Keratinocyte (primary cell): ENCODE measurements around the gene PEPD. TPM values are rescaled to one million over a fixed set of nuclear protein-coding genes. Genes with fewer than 3 reads are reported as not detected.

ENCODE experiments used
- DNase-seq: peaks from one replicate; pipeline ENCODE4 v3.0.0-alpha.2; 2011; ENCODE audit warnings: low read depth, missing footprints, low spot score
- FAIRE-seq: peaks from 2 replicates; lab custom pipeline; 2011; peaks lifted over from hg19 to GRCh38; lab: Jason Lieb, UNC
- H2AFZ ChIP-seq: 2 replicates; pipeline ENCODE4 v1.6.0; 2012; ENCODE audit warnings: low read length, control low read depth, inconsistent platforms; ENCODE audit not compliant: control insufficient read depth
- H3K27ac ChIP-seq: 2 replicates; pipeline ENCODE4 v1.5.1; 2011; ENCODE audit warnings: low read length; ENCODE audit not compliant: control insufficient read depth, insufficient read depth
- H3K27me3 ChIP-seq: 3 replicates; pipeline ENCODE4 v1.6.0; 2011; ENCODE audit warnings: low read length; ENCODE audit not compliant: control insufficient read depth, insufficient read depth; ENCODE audit errors: extremely low read depth
- H3K36me3 ChIP-seq, 2 experiments: 2 replicates in 1 of 2; 3 replicates in 1 of 2; pipeline ENCODE4 v1.5.1; 2011; ENCODE audit warnings: low read length in 2 of 2, mild to moderate bottlenecking in 1 of 2; ENCODE audit not compliant: control insufficient read depth in 2 of 2, insufficient read depth in 2 of 2; ENCODE audit errors: extremely low read depth in 1 of 2
- H3K4me1 ChIP-seq: 3 replicates; pipeline ENCODE4 v1.5.1; 2011; ENCODE audit warnings: low read length; ENCODE audit not compliant: control insufficient read depth, insufficient read depth; ENCODE audit errors: extremely low read depth
- H3K4me2 ChIP-seq: 3 replicates; pipeline ENCODE4 v1.6.0; 2011; ENCODE audit warnings: low read depth, low read length; ENCODE audit not compliant: control insufficient read depth, insufficient read depth; ENCODE audit errors: extremely low read depth
- H3K4me3 ChIP-seq, 3 experiments: fragments of 200-600 bp in 1 of 3; sonication (generic) in 1 of 3; 2 replicates in 2 of 3; 3 replicates in 1 of 3; pipeline ENCODE4 v1.5.1; 2011 to 2016; ENCODE audit warnings: low read length in 3 of 3, mild to moderate bottlenecking in 3 of 3, control low read depth in 2 of 3, inconsistent platforms in 1 of 3, low read depth in 1 of 3, mixed read lengths in 1 of 3, mixed run types in 1 of 3, moderate library complexity in 1 of 3; ENCODE audit not compliant: control insufficient read depth in 2 of 3, insufficient read depth in 2 of 3; ENCODE audit errors: extremely low read depth in 1 of 3
- H3K79me2 ChIP-seq: 2 replicates; pipeline ENCODE4 v1.6.0; 2012; ENCODE audit warnings: low read length; ENCODE audit not compliant: control insufficient read depth, insufficient read depth
- H3K9ac ChIP-seq: 3 replicates; pipeline ENCODE4 v1.6.0; 2011; ENCODE audit warnings: low read length; ENCODE audit not compliant: control insufficient read depth, insufficient read depth; ENCODE audit errors: extremely low read depth
- H3K9me1 ChIP-seq: 3 replicates; pipeline ENCODE4 v1.6.0; 2011; ENCODE audit warnings: low read length; ENCODE audit not compliant: control insufficient read depth, insufficient read depth; ENCODE audit errors: extremely low read depth
- H3K9me3 ChIP-seq: 2 replicates; pipeline ENCODE4 v1.5.1; 2012; ENCODE audit warnings: low read depth, low read length; ENCODE audit not compliant: control insufficient read depth
- H4K20me1 ChIP-seq: 3 replicates; pipeline ENCODE4 v1.6.0; 2011; ENCODE audit warnings: low read length; ENCODE audit not compliant: control insufficient read depth, insufficient read depth; ENCODE audit errors: extremely low read depth
- EZH2 ChIP-seq: IDR thresholded peaks from one replicate; pipeline ENCODE4 v1.6.1; 2012; ENCODE audit warnings: inconsistent platforms, mild to moderate bottlenecking, low read length, moderate library complexity
- dilution Hi-C: fragments of 300-500 bp; cut with MboI; formaldehyde crosslinking; loops from one replicate; pipeline ENCODE4 v1.7.0; 2020; ENCODE audit warnings: low sequenced_read_pairs; ENCODE audit not compliant: extremely low pct_ligation_motif_present
- polyA plus RNA-seq, 5 experiments: library from polyadenylated mRNA; depleted of rRNA in 3 of 5; stranded (reverse) in 3 of 5; stranded (forward) in 1 of 5; unstranded in 1 of 5; fragments of >200 nt; gene quantifications; 1 replicate in 1 of 5; 2 replicates in 3 of 5; 3 replicates in 1 of 5; pipeline versions ENCODE4 v1.2.1 to v1.2.3, GENCODE V29; 2011 to 2012; ENCODE audit warnings: missing spikeins in 2 of 5, low read depth in 1 of 5, low replicate concordance in 1 of 5
- TF ChIP-seq, protein P1 (sequence below), 3 experiments: IDR thresholded peaks in 1 of 3; conservative IDR thresholded peaks in 1 of 3; optimal IDR thresholded peaks in 1 of 3; 2 replicates in 2 of 3; 3 replicates in 1 of 3; pipeline versions ENCODE3 to v1.5.1; 2011; ENCODE audit warnings: low read length in 3 of 3, mild to moderate bottlenecking in 3 of 3, moderate library complexity in 2 of 3, control low read depth in 1 of 3, inconsistent platforms in 1 of 3; ENCODE audit not compliant: insufficient read depth in 2 of 3; ENCODE audit errors: extremely low read depth in 1 of 3

Gene PEPD
- polyA plus RNA-seq, 1 donor (not counting 4 experiments of a cell fraction or from before 2014, with no cell fraction given): 36.9 TPM

DNA sequence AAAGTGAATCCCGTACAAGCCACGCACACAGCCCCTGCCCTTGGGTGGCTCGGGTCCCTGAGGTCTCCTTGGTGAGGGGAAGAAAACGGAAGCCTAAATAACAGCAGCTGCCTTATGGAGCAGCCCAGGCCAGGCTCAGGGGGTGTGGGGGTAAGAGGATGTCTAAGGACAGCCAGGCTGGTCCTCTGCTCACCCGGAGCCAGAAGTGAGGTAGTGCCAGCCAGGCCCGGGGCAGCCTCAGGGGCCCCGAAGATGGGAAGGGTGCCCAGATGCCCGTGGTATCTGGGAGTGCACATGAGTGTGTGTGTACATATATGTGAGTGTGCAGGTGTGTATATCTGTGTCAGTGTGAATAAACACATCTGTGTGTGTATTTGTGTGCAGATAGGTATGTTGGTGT is 38.4 kb upstream of the PEPD start:
- no peaks in the 10 kb centered on the region for H3K9me1 ChIP-seq
- H3K27me3 ChIP-seq: peaks cover 18% of the 10 kb centered on the region
- H3K79me2 ChIP-seq: no peaks in the 10 kb centered on the region
- H2AFZ ChIP-seq: no peak overlapping the region
- H3K36me3 ChIP-seq: no peaks in the 10 kb centered on the region
- no peak overlapping the region for H3K4me3 ChIP-seq
- no peaks in the 10 kb centered on the region for H4K20me1 ChIP-seq
- no peak overlapping the region for H3K27ac ChIP-seq
- no peak overlapping the region for H3K9ac ChIP-seq
- TF ChIP-seq, protein P1, sequence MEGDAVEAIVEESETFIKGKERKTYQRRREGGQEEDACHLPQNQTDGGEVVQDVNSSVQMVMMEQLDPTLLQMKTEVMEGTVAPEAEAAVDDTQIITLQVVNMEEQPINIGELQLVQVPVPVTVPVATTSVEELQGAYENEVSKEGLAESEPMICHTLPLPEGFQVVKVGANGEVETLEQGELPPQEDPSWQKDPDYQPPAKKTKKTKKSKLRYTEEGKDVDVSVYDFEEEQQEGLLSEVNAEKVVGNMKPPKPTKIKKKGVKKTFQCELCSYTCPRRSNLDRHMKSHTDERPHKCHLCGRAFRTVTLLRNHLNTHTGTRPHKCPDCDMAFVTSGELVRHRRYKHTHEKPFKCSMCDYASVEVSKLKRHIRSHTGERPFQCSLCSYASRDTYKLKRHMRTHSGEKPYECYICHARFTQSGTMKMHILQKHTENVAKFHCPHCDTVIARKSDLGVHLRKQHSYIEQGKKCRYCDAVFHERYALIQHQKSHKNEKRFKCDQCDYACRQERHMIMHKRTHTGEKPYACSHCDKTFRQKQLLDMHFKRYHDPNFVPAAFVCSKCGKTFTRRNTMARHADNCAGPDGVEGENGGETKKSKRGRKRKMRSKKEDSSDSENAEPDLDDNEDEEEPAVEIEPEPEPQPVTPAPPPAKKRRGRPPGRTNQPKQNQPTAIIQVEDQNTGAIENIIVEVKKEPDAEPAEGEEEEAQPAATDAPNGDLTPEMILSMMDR (optimal IDR thresholded peaks at IDR 0.05 in 1 of 3, IDR thresholded peaks at IDR 0.05 in 1 of 3, conservative IDR thresholded peaks at IDR 0.05 in 1 of 3; ENCODE audit: extremely low read depth in 1 of 3, insufficient read depth in 2 of 3, low read length in 3 of 3): no peak
- no peak for TF ChIP-seq EZH2
- FAIRE-seq (no peak), DNase-seq (no peak)
- dilution Hi-C loops: no loop called here
- no peaks in the 10 kb centered on the region for H3K4me1 ChIP-seq
- no peak overlapping the region for H3K4me2 ChIP-seq
- no peaks in the 10 kb centered on the region for H3K9me3 ChIP-seq

DNA sequence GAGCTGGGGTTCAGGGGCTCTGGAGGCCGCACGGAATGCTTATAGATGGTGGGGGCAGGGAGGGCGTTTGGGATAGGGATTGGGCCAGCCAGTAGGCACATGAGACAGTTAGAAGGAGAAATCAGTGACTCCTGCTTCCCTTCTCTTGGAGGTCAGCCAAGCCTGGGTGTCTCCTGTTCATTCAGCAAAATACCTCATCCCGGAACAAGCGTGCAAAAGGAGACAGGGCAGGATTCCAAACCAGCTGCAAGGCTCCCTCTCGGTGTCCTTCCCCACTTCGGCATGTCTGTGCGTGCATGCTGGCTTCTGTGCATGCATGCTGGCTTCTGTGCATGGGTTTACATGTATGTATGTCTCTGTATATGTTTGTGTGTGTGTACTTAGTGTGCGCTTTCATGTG is 37.3 kb upstream of the PEPD start:
- Histone ChIP-seq H3K4me2 (no peak overlapping the region), H3K4me1 (no peaks in the 10 kb centered on the region), H3K27ac (no peak overlapping the region), H3K9me1 (no peaks in the 10 kb centered on the region), H3K36me3 (no peaks in the 10 kb centered on the region), H3K9ac (no peak overlapping the region), H3K4me3 (no peak overlapping the region), H4K20me1 (no peaks in the 10 kb centered on the region), H3K79me2 (no peaks in the 10 kb centered on the region), H3K27me3 (peaks cover 18% of the 10 kb centered on the region), H3K9me3 (no peaks in the 10 kb centered on the region), H2AFZ (no peak overlapping the region)
- no peak for FAIRE-seq
- DNase-seq: no peak
- dilution Hi-C loops: no loop called here
- no peak for TF ChIP-seq EZH2

DNA sequence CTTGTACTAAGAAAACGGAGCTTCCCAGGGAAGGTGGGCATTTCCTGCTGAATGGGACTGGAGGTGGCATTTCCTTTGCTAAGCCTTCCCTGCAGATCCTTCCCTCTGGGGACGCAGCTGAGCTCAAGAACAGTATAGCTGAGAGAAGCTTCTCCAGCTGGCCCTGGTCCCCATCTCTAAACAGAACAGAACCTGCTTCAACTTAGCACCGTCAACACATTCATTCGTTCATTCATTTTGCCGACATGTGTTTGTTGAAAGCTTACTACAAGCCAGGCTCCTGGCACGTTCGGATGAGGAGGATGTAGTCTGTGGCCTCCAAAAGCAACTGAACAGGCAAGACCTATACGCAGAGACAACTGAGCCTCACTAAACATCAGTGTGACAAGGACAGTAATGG is 36.6 kb upstream of the PEPD start:
- H4K20me1 ChIP-seq: no peaks in the 10 kb centered on the region
- no peaks in the 10 kb centered on the region for H3K9me3 ChIP-seq
- H3K4me2 ChIP-seq: no peak overlapping the region
- H3K79me2 ChIP-seq: no peaks in the 10 kb centered on the region
- no peaks in the 10 kb centered on the region for H3K36me3 ChIP-seq
- no peak overlapping the region for H3K9ac ChIP-seq
- H3K4me1 ChIP-seq: no peaks in the 10 kb centered on the region
- TF ChIP-seq EZH2: no peak
- TF ChIP-seq, protein P1 (optimal IDR thresholded peaks at IDR 0.05 in 1 of 3, IDR thresholded peaks at IDR 0.05 in 1 of 3, conservative IDR thresholded peaks at IDR 0.05 in 1 of 3; ENCODE audit: extremely low read depth in 1 of 3, insufficient read depth in 2 of 3, low read length in 3 of 3): no peak
- no peak overlapping the region for H3K4me3 ChIP-seq
- H3K27ac ChIP-seq: no peak overlapping the region
- DNase-seq (no peak), FAIRE-seq (no peak)
- H2AFZ ChIP-seq: no peak overlapping the region
- no peaks in the 10 kb centered on the region for H3K9me1 ChIP-seq
- H3K27me3 ChIP-seq: peaks cover 18% of the 10 kb centered on the region
- dilution Hi-C loops: no loop called here
